HUES48 (cell line): ENCODE data around the gene TCL1B.

Experiments
- H3K27ac ChIP-seq: one replicate; pipeline ENCODE4 v1.7.0; 2013; ENCODE audit warnings: low read depth, low read length, inconsistent platforms
- H3K27me3 ChIP-seq: 2 replicates; pipeline ENCODE4 v1.6.1; 2013; ENCODE audit warnings: mild to moderate bottlenecking, low read length; ENCODE audit not compliant: control insufficient read depth, insufficient read depth
- H3K36me3 ChIP-seq: 2 replicates; pipeline ENCODE4 v1.6.1; 2013; ENCODE audit warnings: low read length; ENCODE audit not compliant: control insufficient read depth, insufficient read depth
- H3K4me1 ChIP-seq: 2 replicates; pipeline ENCODE4 v1.6.1; 2013; ENCODE audit warnings: mild to moderate bottlenecking, low read length; ENCODE audit not compliant: control insufficient read depth, insufficient read depth
- H3K4me3 ChIP-seq: 2 replicates; pipeline ENCODE4 v1.5.1; 2013; ENCODE audit warnings: mild to moderate bottlenecking, low read depth, low read length
- H3K9ac ChIP-seq: 2 replicates; pipeline ENCODE4 v1.6.1; 2013; ENCODE audit warnings: mild to moderate bottlenecking, low read depth, low read length, moderate library complexity
- H3K9me3 ChIP-seq: 2 replicates; pipeline ENCODE4 v1.6.1; 2013; ENCODE audit warnings: low read length; ENCODE audit not compliant: control insufficient read depth, insufficient read depth

TCL1B gene

GRCh38 chr14:95685978-95686922 lies at the start of gene TCL1B:
TCL1B (plus strand) TSS chr14:95686426; CDS start chr14:95686468, 42 bp downstream.
- no peaks in the 10 kb centered on the region for H3K36me3 ChIP-seq
- H3K9me3 ChIP-seq: no peaks in the 10 kb centered on the region
- peaks cover 15% of the 10 kb centered on the region for H3K4me1 ChIP-seq
- no peak within 1 kb of the TSS for H3K9ac ChIP-seq
- no peak within 1 kb of the TSS for H3K4me3 ChIP-seq
- H3K27ac ChIP-seq: no peak within 1 kb of the TSS
- H3K27me3 ChIP-seq: no peaks in the 10 kb centered on the region

GRCh38 chr14:95644981-95645380 lies 41.2 kb upstream of the TCL1B start:
- no peaks in the 10 kb centered on the region for H3K9me3 ChIP-seq
- H3K36me3 ChIP-seq: no peaks in the 10 kb centered on the region
- H3K27ac ChIP-seq: no peak overlapping the region
- H3K4me3 ChIP-seq: no peak overlapping the region
- H3K4me1 ChIP-seq: no peaks in the 10 kb centered on the region
- no peaks in the 10 kb centered on the region; the same call in 1 of the 2 replicates for H3K27me3 ChIP-seq
- H3K9ac ChIP-seq: no peak overlapping the region

- no peak overlapping the region for H3K9ac ChIP-seq
- no peaks in the 10 kb centered on the region for H3K4me1 ChIP-seq
- H3K9me3 ChIP-seq: no peaks in the 10 kb centered on the region
- no peaks in the 10 kb centered on the region for H3K36me3 ChIP-seq
- no peak overlapping the region for H3K27ac ChIP-seq
- no peak overlapping the region for H3K4me3 ChIP-seq
- H3K27me3 ChIP-seq: no peaks in the 10 kb centered on the region; the same call in 1 of the 2 replicates
These were observed 40.7 kb upstream of the TCL1B start for GRCh38 chr14:95645389-95645996.

GRCh38 chr14:95647926-95648325 lies 38.3 kb upstream of the TCL1B start:
- Histone ChIP-seq H3K9ac (no peak overlapping the region), H3K27me3 (no peaks in the 10 kb centered on the region; the same call in 1 of the 2 replicates), H3K9me3 (no peaks in the 10 kb centered on the region), H3K4me1 (peaks cover 10% of the 10 kb centered on the region), H3K36me3 (no peaks in the 10 kb centered on the region), H3K4me3 (no peak overlapping the region), H3K27ac (no peak overlapping the region)

- no peak overlapping the region for H3K9ac ChIP-seq
- no peaks in the 10 kb centered on the region for H3K36me3 ChIP-seq
- no peak overlapping the region for H3K4me3 ChIP-seq
- H3K9me3 ChIP-seq: no peaks in the 10 kb centered on the region
- H3K4me1 ChIP-seq: peaks cover 11% of the 10 kb centered on the region
- H3K27ac ChIP-seq: no peak overlapping the region
- no peaks in the 10 kb centered on the region; the same call in 1 of the 2 replicates for H3K27me3 ChIP-seq
These were observed 37.0 kb upstream of the TCL1B start for GRCh38 chr14:95649230-95649629.

- no peak overlapping the region for H3K4me3 ChIP-seq
- H3K36me3 ChIP-seq: no peaks in the 10 kb centered on the region
- no peaks in the 10 kb centered on the region; the same call in 1 of the 2 replicates for H3K27me3 ChIP-seq
- H3K9me3 ChIP-seq: no peaks in the 10 kb centered on the region
- peaks cover 11% of the 10 kb centered on the region for H3K4me1 ChIP-seq
- no peak overlapping the region for H3K27ac ChIP-seq
- H3K9ac ChIP-seq: no peak overlapping the region
These were observed 35.2 kb upstream of the TCL1B start for GRCh38 chr14:95651028-95651427.

- Histone ChIP-seq H3K36me3 (no peaks in the 10 kb centered on the region), H3K27me3 (no peaks in the 10 kb centered on the region), H3K27ac (peak overlapping the region; percentile 11), H3K9me3 (no peaks in the 10 kb centered on the region), H3K4me3 (no peak overlapping the region), H3K4me1 (peaks cover 11% of the 10 kb centered on the region), H3K9ac (no peak overlapping the region)
These were observed 34.2 kb upstream of the TCL1B start for GRCh38 chr14:95651821-95652583.

- no peaks in the 10 kb centered on the region for H3K27me3 ChIP-seq
- no peak overlapping the region for H3K27ac ChIP-seq
- H3K9me3 ChIP-seq: no peaks in the 10 kb centered on the region
- no peak overlapping the region for H3K9ac ChIP-seq
- H3K4me1 ChIP-seq: peaks cover 11% of the 10 kb centered on the region
- H3K4me3 ChIP-seq: no peak overlapping the region
- H3K36me3 ChIP-seq: no peaks in the 10 kb centered on the region
These were observed 33.5 kb upstream of the TCL1B start for GRCh38 chr14:95652690-95653089.

- H3K4me3 ChIP-seq: no peak overlapping the region
- H3K27ac ChIP-seq: no peak overlapping the region
- H3K4me1 ChIP-seq: peaks cover 11% of the 10 kb centered on the region
- H3K36me3 ChIP-seq: no peaks in the 10 kb centered on the region
- H3K27me3 ChIP-seq: no peaks in the 10 kb centered on the region
- no peak overlapping the region for H3K9ac ChIP-seq
- no peaks in the 10 kb centered on the region for H3K9me3 ChIP-seq
These were observed 30.8 kb upstream of the TCL1B start for GRCh38 chr14:95655461-95655860.

- Histone ChIP-seq H3K4me3 (no peak overlapping the region), H3K4me1 (peaks cover 11% of the 10 kb centered on the region), H3K27ac (no peak overlapping the region), H3K9ac (no peak overlapping the region), H3K9me3 (no peaks in the 10 kb centered on the region), H3K36me3 (no peaks in the 10 kb centered on the region), H3K27me3 (no peaks in the 10 kb centered on the region)
These were observed 29.6 kb upstream of the TCL1B start for GRCh38 chr14:95656634-95657033.
